ENCODE measurements around the gene SCYGR8.

GRCh38 chr2:227772932-227773331, 27.2 kb downstream of the SCYGR8 start:
- TF ChIP-seq, protein P1, sequence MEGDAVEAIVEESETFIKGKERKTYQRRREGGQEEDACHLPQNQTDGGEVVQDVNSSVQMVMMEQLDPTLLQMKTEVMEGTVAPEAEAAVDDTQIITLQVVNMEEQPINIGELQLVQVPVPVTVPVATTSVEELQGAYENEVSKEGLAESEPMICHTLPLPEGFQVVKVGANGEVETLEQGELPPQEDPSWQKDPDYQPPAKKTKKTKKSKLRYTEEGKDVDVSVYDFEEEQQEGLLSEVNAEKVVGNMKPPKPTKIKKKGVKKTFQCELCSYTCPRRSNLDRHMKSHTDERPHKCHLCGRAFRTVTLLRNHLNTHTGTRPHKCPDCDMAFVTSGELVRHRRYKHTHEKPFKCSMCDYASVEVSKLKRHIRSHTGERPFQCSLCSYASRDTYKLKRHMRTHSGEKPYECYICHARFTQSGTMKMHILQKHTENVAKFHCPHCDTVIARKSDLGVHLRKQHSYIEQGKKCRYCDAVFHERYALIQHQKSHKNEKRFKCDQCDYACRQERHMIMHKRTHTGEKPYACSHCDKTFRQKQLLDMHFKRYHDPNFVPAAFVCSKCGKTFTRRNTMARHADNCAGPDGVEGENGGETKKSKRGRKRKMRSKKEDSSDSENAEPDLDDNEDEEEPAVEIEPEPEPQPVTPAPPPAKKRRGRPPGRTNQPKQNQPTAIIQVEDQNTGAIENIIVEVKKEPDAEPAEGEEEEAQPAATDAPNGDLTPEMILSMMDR (IDR thresholded peaks at IDR 0.05; ENCODE audit: poor library complexity) = no peak
- no peak for TF ChIP-seq EZH2 (IDR thresholded peaks at IDR 0.05; ENCODE audit: borderline replicate concordance)
